ENCODE results near the gene FGFBP2.
A peak's percentile ranks its signal among the peaks of the same experiment; 100 is the strongest.
"Not testable (repeated sequence)": the region's sequence is repeated elsewhere in the genome, so short reads cannot be mapped to it uniquely, and the experiment has no call there.

Gene FGFBP2

DNA sequence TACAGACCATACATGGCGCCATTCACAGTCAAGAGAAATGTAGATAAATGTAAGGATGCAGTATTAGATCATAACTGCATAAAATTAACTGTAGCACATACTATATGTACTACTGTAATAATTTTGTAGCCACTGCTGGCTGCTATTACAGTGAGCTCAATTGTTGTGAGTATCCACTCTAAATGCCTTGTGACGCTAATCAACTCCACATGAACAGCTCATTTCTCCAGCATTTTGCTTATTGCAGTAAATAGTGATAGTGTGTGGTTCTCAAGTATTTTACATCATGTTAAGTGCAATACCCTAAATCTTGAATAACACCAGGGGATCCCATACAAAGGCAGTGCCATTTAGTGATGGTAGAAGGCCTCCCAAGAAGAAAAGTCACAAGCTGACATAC, 45.7 kb downstream of the FGFBP2 start:
- TF ChIP-seq, protein P1, sequence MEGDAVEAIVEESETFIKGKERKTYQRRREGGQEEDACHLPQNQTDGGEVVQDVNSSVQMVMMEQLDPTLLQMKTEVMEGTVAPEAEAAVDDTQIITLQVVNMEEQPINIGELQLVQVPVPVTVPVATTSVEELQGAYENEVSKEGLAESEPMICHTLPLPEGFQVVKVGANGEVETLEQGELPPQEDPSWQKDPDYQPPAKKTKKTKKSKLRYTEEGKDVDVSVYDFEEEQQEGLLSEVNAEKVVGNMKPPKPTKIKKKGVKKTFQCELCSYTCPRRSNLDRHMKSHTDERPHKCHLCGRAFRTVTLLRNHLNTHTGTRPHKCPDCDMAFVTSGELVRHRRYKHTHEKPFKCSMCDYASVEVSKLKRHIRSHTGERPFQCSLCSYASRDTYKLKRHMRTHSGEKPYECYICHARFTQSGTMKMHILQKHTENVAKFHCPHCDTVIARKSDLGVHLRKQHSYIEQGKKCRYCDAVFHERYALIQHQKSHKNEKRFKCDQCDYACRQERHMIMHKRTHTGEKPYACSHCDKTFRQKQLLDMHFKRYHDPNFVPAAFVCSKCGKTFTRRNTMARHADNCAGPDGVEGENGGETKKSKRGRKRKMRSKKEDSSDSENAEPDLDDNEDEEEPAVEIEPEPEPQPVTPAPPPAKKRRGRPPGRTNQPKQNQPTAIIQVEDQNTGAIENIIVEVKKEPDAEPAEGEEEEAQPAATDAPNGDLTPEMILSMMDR (conservative IDR thresholded peaks at IDR 0.05; ENCODE audit: control insufficient read depth, insufficient read depth, low read depth, low read length): no peak
- H3K4me3 ChIP-seq (ENCODE audit: control insufficient read depth, low read depth, low read length): no peak overlapping the region
- peak; percentile 61 for DNase-seq (ENCODE audit: low read depth)

- not testable (repeated sequence) for H3K4me3 ChIP-seq (ENCODE audit: control insufficient read depth, low read depth, low read length); DNase-seq (ENCODE audit: low read depth)
These were observed 46.6 kb downstream of the FGFBP2 start for GRCh38 chr4:15916358-15916757.

DNA sequence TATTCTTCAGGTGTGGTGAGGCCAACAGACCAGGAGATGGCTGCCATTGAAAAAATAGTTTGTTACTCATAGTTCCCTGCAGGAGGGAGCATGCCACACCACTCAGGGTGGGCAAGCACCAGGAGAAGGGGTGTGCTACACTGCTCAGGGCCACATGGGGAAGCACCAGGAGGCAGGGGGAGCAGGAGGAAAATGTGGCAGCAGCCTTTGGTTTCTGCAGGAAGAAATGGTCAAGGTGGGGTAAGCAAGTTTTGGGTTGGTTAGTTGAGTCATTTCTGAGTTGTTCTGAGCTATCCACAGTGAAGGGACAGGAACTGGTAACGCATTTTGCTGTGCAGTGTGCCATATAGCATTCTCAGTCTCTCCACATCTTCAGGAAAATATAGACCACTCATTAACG, 48.2 kb downstream of the FGFBP2 start:
- TF ChIP-seq, protein P1 (conservative IDR thresholded peaks at IDR 0.05; ENCODE audit: control insufficient read depth, insufficient read depth, low read depth, low read length): no peak
- DNase-seq (ENCODE audit: low read depth): no peak
- no peak overlapping the region for H3K4me3 ChIP-seq (ENCODE audit: control insufficient read depth, low read depth, low read length)

DNA sequence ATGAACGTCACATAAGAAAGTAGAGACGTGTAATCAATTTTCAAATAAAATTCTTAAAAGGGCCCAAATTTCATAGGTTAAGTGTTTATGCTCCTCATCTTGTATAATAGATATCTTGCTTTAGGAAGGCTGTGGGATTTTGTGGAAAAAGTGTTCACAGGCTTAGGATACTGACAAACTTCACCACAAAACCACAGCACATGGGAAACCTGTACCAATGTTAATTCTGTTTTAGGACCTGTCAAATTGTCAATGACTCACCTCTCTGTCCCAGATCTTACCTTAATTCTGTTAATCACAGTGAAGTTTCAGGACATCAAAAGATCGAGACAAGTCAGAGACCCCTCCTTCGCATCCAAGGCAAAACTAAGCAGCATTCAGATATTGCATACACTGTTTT, 48.7 kb downstream of the FGFBP2 start:
- TF ChIP-seq, protein P1 (conservative IDR thresholded peaks at IDR 0.05; ENCODE audit: control insufficient read depth, insufficient read depth, low read depth, low read length): no peak

GRCh38 chr4:15913631-15913970, 49.4 kb downstream of the FGFBP2 start:
- no peak overlapping the region for H3K4me3 ChIP-seq (ENCODE audit: control insufficient read depth, low read depth, low read length)
- peak; percentile 90 for DNase-seq (ENCODE audit: low read depth)
- TF ChIP-seq, protein P1 (conservative IDR thresholded peaks at IDR 0.05; ENCODE audit: control insufficient read depth, insufficient read depth, low read depth, low read length): no peak

More for the DNA sequence above, 48.7 kb downstream of the FGFBP2 start:
- H3K4me3 ChIP-seq (ENCODE audit: control insufficient read depth, low read depth, low read length): no peak overlapping the region
- peak; percentile 36 for DNase-seq (ENCODE audit: low read depth)

- no peak for DNase-seq (ENCODE audit: low read depth)
- H3K4me3 ChIP-seq (ENCODE audit: control insufficient read depth, low read depth, low read length): no peak overlapping the region
- TF ChIP-seq, protein P1 (conservative IDR thresholded peaks at IDR 0.05; ENCODE audit: control insufficient read depth, insufficient read depth, low read depth, low read length): no peak
These were observed 49.9 kb downstream of the FGFBP2 start for GRCh38 chr4:15912961-15913630.

DNA sequence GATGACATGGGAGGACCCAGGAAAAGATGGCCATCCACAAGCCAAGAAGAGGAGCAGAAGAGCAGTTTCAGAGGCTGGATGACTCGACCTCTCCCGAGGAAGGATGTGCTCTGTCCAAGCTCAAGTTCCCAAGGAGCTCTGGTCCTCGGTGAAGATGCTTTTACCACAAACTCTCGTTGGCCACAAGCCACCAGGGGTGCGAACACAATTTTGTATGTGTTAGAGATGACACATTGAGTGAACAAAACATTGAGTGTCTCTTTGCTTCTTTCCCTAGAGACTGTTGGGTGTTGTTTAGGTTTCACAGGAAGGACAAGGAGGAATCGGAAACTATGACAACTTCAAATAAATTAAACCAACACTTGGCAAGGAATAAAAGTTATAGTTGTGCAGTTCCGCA, 50.7 kb downstream of the FGFBP2 start:
- no peak for DNase-seq (ENCODE audit: low read depth)
- TF ChIP-seq, protein P1 (conservative IDR thresholded peaks at IDR 0.05; ENCODE audit: control insufficient read depth, insufficient read depth, low read depth, low read length): no peak

More for the DNA sequence above, 50.7 kb downstream of the FGFBP2 start:
- no peak overlapping the region for H3K4me3 ChIP-seq (ENCODE audit: control insufficient read depth, low read depth, low read length)

Data from fibroblast of mammary gland (primary cell).